ENCODE data around the gene TK2.

Gene TK2

GRCh38 chr16:66538910-66539309 lies 11.0 kb downstream of the TK2 start:
- ATAC-seq, result no peak
- TF ChIP-seq PPARA (CRISPR knock-in tag; IDR thresholded peaks at IDR 0.05; ENCODE audit: borderline replicate concordance) (no peak), ZNF70 (CRISPR knock-in tag; IDR thresholded peaks at IDR 0.05) (no peak), CSDC2 (CRISPR knock-in tag; IDR thresholded peaks at IDR 0.05) (no peak), CSRNP3 (CRISPR knock-in tag; IDR thresholded peaks at IDR 0.05) (no peak), TCF4 (CRISPR knock-in tag; IDR thresholded peaks at IDR 0.05; ENCODE audit: borderline replicate concordance) (no peak), ZFP30 (CRISPR knock-in tag; IDR thresholded peaks at IDR 0.05) (no peak), ZC3H10 (CRISPR knock-in tag; IDR thresholded peaks at IDR 0.05) (no peak), ESRRG (CRISPR knock-in tag; IDR thresholded peaks at IDR 0.05) (no peak), ZNF8 (CRISPR knock-in tag; IDR thresholded peaks at IDR 0.05) (no peak), ZFP3 (CRISPR knock-in tag; IDR thresholded peaks at IDR 0.05) (no peak), ARNTL (CRISPR knock-in tag; IDR thresholded peaks at IDR 0.05; ENCODE audit: borderline replicate concordance, low read depth) (no peak), GLIS3 (CRISPR knock-in tag; IDR thresholded peaks at IDR 0.05) (no peak), ZNF565 (CRISPR knock-in tag; conservative IDR thresholded peaks at IDR 0.05; ENCODE audit: low read depth) (no peak), ISL1 (CRISPR knock-in tag; IDR thresholded peaks at IDR 0.05) (no peak)
- TF ChIP-seq, protein P1, sequence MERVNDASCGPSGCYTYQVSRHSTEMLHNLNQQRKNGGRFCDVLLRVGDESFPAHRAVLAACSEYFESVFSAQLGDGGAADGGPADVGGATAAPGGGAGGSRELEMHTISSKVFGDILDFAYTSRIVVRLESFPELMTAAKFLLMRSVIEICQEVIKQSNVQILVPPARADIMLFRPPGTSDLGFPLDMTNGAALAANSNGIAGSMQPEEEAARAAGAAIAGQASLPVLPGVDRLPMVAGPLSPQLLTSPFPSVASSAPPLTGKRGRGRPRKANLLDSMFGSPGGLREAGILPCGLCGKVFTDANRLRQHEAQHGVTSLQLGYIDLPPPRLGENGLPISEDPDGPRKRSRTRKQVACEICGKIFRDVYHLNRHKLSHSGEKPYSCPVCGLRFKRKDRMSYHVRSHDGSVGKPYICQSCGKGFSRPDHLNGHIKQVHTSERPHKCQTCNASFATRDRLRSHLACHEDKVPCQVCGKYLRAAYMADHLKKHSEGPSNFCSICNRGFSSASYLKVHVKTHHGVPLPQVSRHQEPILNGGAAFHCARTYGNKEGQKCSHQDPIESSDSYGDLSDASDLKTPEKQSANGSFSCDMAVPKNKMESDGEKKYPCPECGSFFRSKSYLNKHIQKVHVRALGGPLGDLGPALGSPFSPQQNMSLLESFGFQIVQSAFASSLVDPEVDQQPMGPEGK (CRISPR knock-in tag; IDR thresholded peaks at IDR 0.05; ENCODE audit: borderline replicate concordance), result no peak
- TF ChIP-seq, protein P2, sequence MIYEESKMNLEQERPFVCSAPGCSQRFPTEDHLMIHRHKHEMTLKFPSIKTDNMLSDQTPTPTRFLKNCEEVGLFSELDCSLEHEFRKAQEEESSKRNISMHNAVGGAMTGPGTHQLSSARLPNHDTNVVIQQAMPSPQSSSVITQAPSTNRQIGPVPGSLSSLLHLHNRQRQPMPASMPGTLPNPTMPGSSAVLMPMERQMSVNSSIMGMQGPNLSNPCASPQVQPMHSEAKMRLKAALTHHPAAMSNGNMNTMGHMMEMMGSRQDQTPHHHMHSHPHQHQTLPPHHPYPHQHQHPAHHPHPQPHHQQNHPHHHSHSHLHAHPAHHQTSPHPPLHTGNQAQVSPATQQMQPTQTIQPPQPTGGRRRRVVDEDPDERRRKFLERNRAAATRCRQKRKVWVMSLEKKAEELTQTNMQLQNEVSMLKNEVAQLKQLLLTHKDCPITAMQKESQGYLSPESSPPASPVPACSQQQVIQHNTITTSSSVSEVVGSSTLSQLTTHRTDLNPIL (CRISPR knock-in tag; IDR thresholded peaks at IDR 0.05; ENCODE audit: low read depth), result no peak
- TF ChIP-seq, protein P3, sequence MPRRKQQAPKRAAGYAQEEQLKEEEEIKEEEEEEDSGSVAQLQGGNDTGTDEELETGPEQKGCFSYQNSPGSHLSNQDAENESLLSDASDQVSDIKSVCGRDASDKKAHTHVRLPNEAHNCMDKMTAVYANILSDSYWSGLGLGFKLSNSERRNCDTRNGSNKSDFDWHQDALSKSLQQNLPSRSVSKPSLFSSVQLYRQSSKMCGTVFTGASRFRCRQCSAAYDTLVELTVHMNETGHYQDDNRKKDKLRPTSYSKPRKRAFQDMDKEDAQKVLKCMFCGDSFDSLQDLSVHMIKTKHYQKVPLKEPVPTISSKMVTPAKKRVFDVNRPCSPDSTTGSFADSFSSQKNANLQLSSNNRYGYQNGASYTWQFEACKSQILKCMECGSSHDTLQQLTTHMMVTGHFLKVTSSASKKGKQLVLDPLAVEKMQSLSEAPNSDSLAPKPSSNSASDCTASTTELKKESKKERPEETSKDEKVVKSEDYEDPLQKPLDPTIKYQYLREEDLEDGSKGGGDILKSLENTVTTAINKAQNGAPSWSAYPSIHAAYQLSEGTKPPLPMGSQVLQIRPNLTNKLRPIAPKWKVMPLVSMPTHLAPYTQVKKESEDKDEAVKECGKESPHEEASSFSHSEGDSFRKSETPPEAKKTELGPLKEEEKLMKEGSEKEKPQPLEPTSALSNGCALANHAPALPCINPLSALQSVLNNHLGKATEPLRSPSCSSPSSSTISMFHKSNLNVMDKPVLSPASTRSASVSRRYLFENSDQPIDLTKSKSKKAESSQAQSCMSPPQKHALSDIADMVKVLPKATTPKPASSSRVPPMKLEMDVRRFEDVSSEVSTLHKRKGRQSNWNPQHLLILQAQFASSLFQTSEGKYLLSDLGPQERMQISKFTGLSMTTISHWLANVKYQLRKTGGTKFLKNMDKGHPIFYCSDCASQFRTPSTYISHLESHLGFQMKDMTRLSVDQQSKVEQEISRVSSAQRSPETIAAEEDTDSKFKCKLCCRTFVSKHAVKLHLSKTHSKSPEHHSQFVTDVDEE (CRISPR knock-in tag; IDR thresholded peaks at IDR 0.05), result no peak

DNA sequence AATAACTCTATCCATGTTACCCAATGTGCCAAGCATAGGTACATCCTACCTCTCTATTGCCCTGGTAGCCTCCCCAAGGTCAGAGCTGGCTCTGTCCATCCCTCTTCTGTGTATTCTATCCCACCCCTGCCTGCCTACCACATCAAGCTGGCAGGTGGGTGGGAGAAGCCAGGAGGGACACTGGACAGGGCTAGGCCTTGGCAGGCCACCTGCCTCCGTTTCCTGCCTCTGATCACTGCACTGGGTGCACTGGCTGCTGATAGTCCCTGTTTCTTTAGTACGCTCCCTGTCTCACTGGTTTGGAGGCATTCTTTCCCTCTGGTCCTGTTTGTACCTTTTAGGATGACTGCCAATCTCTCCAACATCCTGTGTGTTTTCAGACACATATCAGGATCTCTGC lies 12.7 kb downstream of the TK2 start:
- no peak for ATAC-seq
- TF ChIP-seq ZNF70 (CRISPR knock-in tag; IDR thresholded peaks at IDR 0.05), result no peak

GRCh38 chr16:66536525-66536924 lies 13.4 kb downstream of the TK2 start:
- ATAC-seq, result no peak
- TF ChIP-seq, protein P1 (CRISPR knock-in tag; IDR thresholded peaks at IDR 0.05; ENCODE audit: borderline replicate concordance), result no peak
- TF ChIP-seq TCF4 (CRISPR knock-in tag; IDR thresholded peaks at IDR 0.05; ENCODE audit: borderline replicate concordance) (no peak), ZFP3 (CRISPR knock-in tag; IDR thresholded peaks at IDR 0.05) (no peak), ZNF8 (CRISPR knock-in tag; IDR thresholded peaks at IDR 0.05) (no peak), ISL1 (CRISPR knock-in tag; IDR thresholded peaks at IDR 0.05) (no peak), RARB (CRISPR knock-in tag; IDR thresholded peaks at IDR 0.05) (no peak), CSRNP3 (CRISPR knock-in tag; IDR thresholded peaks at IDR 0.05) (no peak), ZFP30 (CRISPR knock-in tag; IDR thresholded peaks at IDR 0.05) (no peak), TOX (CRISPR knock-in tag; IDR thresholded peaks at IDR 0.05; ENCODE audit: borderline replicate concordance) (no peak), GLIS3 (CRISPR knock-in tag; IDR thresholded peaks at IDR 0.05) (no peak)
- TF ChIP-seq, protein P3 (CRISPR knock-in tag; IDR thresholded peaks at IDR 0.05), result no peak
- TF ChIP-seq, protein P4, sequence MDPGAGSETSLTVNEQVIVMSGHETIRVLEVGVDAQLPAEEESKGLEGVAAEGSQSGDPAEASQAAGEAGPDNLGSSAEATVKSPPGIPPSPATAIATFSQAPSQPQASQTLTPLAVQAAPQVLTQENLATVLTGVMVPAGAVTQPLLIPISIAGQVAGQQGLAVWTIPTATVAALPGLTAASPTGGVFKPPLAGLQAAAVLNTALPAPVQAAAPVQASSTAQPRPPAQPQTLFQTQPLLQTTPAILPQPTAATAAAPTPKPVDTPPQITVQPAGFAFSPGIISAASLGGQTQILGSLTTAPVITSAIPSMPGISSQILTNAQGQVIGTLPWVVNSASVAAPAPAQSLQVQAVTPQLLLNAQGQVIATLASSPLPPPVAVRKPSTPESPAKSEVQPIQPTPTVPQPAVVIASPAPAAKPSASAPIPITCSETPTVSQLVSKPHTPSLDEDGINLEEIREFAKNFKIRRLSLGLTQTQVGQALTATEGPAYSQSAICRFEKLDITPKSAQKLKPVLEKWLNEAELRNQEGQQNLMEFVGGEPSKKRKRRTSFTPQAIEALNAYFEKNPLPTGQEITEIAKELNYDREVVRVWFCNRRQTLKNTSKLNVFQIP (CRISPR knock-in tag; IDR thresholded peaks at IDR 0.05; ENCODE audit: borderline replicate concordance, low read depth), result no peak
- TF ChIP-seq, protein P2 (CRISPR knock-in tag; IDR thresholded peaks at IDR 0.05; ENCODE audit: low read depth), result no peak

Measured in SK-N-SH treated with all-trans-retinoic acid at 6 μM for 48 hours (cell line).